ENCODE measurements around the gene TSFM. TPM values are rescaled to one million over a fixed set of nuclear protein-coding genes. Genes with fewer than 3 reads are reported as not detected.

Gene TSFM
- total and polyA plus RNA-seq, 2 of the 13 experiments (the other 11 are each of a cell fraction or from before 2014, with no cell fraction given) = 29.8 to 68.3 TPM

- TF ChIP-seq ZMYM3 (CRISPR knock-in tag; IDR thresholded peaks at IDR 0.05) (0 out of 2 replicates have a peak, but pooled peaks have one; percentile 2), SALL2 (CRISPR knock-in tag; IDR thresholded peaks at IDR 0.05) (no peak), ZNF850 (CRISPR knock-in tag; conservative IDR thresholded peaks at IDR 0.05) (no peak), ZKSCAN5 (CRISPR knock-in tag; IDR thresholded peaks at IDR 0.05) (no peak), ZNF460 (CRISPR knock-in tag; IDR thresholded peaks at IDR 0.05; ENCODE audit: borderline replicate concordance) (no peak), PHF5A (CRISPR knock-in tag; IDR thresholded peaks at IDR 0.05; ENCODE audit: low read depth, unreplicated experiment) (peak; percentile 41), POGZ (CRISPR knock-in tag; IDR thresholded peaks at IDR 0.05) (peak; percentile 1; the same call in 1 of the 2 replicates), MYPOP (CRISPR knock-in tag; IDR thresholded peaks at IDR 0.05) (peak; percentile 23; the same call in 1 of the 2 replicates), RCOR2 (CRISPR knock-in tag; IDR thresholded peaks at IDR 0.05) (peak; percentile 12; the same call in 1 of the 2 replicates), MEF2D (CRISPR knock-in tag; IDR thresholded peaks at IDR 0.05) (no peak), NRL (CRISPR knock-in tag; IDR thresholded peaks at IDR 0.05; ENCODE audit: borderline replicate concordance) (no peak), REST (IDR thresholded peaks at IDR 0.05; ENCODE audit: borderline replicate concordance in 1 of 2, low read depth in 1 of 2, low read length in 2 of 2) (0 out of 4 replicates have a peak, but pooled peaks of 1 of the 2 experiments have one; percentile 40), WIZ (CRISPR knock-in tag; IDR thresholded peaks at IDR 0.05) (0 out of 2 replicates have a peak, but pooled peaks have one; percentile 19), KMT2B (CRISPR knock-in tag; IDR thresholded peaks at IDR 0.05) (no peak), FOSL2 (CRISPR knock-in tag; IDR thresholded peaks at IDR 0.05) (peak; percentile 16; the same call in 1 of the 2 replicates), STAT5B (CRISPR knock-in tag; IDR thresholded peaks at IDR 0.05) (no peak), CREB1 (IDR thresholded peaks at IDR 0.05) (peak; percentile 95), CREB1 (CRISPR knock-in tag; IDR thresholded peaks at IDR 0.05) (peak; percentile 97; the same call in 1 of the 2 replicates), HNF1A (IDR thresholded peaks at IDR 0.05; ENCODE audit: low read depth) (0 out of 2 replicates have a peak, but pooled peaks have one; percentile 24), HNF1A (CRISPR knock-in tag; IDR thresholded peaks at IDR 0.05; ENCODE audit: borderline replicate concordance) (no peak), ZNF674 (CRISPR knock-in tag; IDR thresholded peaks at IDR 0.05; ENCODE audit: low read depth) (0 out of 2 replicates have a peak, but pooled peaks have one; percentile 13)
Measured at GRCh38 chr12:57744194-57744776, 38.3 kb upstream of the TSFM start (continued).
